AG20443 (cell line): ENCODE measurements around the gene SMIM44.

Source experiments
- DNase-seq: peaks from one replicate; pipeline ENCODE4 v3.0.0; 2012; ENCODE audit warnings: low spot score, mixed read lengths

Gene SMIM44

DNA sequence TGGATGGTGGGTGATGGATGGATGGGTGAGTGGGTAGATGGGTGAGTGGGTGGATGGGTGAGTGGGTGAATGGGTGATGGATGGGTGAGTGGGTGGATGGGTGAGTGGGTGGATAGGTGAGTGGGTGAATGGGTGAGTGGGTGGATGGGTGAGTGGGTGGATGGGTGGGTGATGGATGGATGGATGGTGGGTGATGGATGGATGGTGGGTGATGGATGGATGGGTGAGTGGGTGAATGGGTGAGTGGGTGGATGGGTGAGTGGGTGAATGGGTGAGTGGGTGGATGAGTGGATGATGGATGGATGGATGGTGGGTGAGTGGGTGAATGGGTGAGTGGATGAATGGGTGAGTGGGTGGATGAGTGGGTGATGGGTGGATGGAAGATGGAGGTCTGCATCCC, 5.7 kb downstream of the SMIM44 start:
- DNase-seq: no peak

DNA sequence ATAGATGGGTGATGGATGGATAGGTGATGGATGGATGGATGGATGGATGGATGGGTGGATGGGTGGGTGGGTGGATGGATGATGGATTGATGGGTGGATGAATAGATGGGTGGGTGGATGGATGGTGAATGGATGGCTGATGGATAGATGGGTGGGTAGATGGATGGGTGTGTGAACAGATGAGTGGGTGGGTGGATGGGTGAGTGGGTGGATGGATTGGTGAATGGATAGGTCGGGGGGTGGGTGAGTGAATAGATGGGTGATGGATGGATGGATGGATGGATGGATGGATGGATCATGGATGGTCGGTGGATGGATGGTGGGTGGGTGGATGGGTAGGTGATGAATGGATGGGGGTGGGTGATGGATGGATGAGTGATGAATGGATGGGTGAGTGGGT, 6.4 kb downstream of the SMIM44 start:
- no peak for DNase-seq

DNA sequence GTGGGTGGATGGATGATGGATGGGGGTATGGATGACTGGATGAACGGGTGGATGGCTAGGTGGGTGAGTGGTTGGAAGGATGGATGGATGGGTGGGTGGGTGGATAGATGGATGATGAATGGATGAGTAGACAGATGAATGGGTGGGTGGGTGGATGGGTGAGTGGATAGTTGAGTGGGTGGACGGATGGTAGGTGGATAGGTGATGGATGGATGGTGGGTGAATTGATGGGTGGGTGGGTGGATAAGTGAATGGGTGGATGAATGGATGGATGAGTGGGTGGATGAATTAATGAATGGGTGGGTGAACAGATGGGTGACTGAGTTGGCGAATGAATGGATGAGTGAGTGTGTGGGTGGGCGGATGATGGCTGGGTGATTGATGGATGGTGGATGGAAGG, 7.8 kb downstream of the SMIM44 start:
- no peak for DNase-seq

DNA sequence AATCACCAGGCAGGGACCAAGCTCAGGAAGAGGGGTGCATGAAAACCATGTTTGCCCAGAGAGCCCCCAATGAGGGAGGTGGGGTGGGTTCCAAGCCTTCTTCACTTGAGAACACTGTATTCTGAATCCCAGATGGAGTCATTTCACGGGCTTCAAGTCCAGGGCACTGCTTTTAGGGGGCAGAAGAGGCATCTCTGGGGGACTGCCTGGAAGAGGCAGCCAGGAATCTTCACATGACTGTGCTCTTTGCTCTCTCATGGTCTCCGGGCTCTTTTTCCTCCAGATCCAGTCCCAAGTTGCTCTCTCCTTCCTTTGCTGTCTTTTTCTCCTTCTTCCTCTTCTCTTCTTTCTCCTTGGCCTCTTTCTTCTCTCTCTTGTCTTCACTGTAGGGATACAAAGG, 8.6 kb downstream of the SMIM44 start:
- no peak for DNase-seq

DNA sequence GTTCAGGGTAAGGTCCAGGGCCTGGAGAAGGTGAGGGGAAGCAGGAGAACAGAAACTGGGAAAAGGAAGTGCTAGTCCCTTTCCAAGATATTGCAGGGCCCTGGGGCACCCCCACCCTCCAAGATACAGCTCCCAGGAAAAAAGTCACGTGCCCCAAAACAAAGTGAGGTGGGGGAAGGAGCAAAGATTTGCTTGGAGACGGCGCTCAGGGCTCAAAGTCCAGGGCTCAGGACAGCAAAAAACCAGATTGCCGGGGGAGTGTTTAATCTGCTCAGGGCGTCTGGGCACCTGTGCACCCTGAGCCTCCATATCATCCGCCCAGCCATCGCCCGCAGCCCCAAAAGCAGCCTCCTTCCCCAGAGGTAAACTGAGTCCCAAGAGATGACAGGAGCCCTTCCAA, 9.2 kb downstream of the SMIM44 start:
- no peak for DNase-seq

DNA sequence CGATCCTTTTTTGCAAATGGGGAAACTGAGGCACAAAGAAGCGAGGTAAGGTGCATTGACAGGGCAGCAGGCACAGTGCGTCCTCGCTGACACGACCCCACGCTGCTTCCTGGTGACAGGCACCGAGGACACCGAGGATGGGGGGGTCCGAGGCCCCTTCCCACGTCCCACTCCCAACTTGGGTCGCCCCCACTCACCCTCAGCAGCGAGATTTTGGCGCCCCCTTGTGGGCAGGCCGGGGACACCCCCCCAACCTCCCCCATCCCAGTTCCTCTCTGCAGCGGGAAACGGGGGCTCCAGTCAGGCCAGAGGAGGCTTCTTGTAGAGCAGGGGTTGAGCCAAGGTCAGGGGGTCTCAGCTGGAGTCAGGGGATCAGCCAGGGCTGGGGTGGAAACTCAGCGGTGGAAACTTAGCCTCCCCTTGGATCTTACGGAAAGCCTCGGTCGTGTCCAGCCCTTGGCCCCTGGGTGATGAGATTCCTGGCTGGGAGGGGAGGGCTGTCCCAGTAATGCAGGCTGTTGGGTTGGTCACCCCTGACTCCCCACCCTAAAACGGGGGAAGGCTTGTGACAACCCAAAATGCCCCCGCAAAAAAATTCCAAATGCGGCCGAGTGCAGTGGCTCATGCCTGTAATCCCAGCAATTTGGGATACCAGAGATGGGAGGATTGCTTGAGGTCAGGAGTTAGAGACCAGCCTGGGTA, 11.1 kb downstream of the SMIM44 start:
- peak; percentile 73 for DNase-seq

DNA sequence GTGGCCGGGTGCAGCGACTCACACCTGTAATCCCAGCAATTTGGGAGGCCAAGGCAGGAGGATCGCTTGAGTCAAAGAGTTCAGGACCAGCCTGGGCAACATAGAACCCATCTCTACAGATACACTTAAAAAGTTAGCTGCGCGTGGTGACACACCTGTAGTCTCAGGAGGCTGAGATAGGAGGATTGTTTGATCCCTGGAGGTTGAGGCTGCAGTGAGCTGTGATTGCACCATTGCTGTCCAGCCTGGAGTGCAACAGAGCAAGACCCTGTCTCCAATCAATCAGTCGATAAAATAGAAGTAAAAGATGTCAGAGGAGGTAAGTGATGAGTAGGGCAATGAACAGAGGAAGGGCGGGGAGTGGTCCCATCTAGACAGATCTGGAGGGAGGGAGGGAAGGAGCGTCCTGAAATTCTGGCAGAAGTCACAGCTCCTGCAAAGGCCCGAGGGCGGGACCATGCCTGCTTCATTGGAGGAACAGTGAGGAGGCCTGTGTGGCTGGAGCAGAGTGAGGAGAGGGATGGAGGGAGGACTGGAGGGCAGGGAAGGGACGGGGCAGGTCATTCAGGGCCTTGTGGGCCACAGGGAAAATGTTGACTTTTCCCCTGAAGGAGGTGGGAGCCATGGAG, 12.6 kb downstream of the SMIM44 start:
- DNase-seq: no peak

DNA sequence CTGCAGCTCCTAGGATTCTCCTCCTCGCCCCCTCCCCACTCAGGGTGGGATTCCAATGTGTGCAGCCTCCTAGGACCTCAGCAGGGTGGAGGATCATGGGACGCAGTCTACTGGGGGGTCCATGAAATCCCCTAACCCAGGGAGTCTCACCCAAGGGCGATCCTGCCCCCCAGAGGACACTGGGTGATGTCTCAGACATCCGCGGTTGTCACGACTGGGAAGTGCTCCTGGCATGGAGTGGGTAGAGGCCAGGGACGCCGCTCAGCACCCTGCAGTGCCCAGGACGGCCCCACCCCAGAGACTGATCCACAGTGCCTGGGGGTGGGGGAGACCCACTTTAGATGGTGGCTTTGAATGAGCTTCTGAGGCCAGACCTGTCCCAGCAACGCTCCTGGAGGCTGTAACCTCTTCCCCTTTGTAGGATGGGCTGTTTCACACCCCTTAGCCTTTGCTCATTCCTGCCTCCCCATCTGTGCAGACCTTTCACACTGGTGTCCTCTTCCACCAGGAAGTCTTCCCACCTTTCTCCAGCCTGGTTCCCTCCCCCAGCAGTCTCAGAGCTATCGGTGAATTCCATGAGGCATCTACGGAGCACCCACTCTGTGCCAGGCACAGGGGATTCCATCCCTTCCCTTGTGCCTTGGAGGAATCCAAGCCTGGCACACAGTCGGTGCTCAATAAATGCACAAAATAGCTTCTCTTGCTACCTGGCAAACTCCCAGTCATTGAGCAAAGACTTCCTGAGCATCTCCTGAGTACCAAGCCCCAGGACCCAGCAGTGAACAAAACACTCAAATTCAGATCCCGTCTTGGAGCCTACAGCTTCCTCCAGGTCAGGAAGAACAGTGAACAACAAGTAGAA, 13.4 kb downstream of the SMIM44 start:
- DNase-seq: no peak

DNA sequence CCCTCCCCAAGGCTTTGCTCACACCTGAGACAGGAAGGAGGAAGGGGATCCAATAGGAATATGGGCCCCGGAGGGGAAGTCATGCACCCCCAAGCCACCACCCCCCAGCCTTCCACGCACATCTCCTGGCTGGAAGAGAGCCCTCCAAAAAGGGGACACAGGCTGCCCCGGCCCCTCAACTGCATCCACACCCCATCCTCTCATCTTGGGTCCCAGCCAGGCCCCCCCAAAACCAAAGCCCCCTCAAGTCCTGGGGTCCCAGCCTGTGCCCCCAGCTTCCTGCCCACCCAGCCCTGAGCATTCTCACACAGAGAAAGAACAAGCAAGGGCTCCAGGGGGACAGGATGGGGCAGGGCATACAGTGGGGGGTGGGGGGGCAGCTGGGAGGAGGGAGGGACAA, 15.0 kb downstream of the SMIM44 start:
- DNase-seq: no peak

DNA sequence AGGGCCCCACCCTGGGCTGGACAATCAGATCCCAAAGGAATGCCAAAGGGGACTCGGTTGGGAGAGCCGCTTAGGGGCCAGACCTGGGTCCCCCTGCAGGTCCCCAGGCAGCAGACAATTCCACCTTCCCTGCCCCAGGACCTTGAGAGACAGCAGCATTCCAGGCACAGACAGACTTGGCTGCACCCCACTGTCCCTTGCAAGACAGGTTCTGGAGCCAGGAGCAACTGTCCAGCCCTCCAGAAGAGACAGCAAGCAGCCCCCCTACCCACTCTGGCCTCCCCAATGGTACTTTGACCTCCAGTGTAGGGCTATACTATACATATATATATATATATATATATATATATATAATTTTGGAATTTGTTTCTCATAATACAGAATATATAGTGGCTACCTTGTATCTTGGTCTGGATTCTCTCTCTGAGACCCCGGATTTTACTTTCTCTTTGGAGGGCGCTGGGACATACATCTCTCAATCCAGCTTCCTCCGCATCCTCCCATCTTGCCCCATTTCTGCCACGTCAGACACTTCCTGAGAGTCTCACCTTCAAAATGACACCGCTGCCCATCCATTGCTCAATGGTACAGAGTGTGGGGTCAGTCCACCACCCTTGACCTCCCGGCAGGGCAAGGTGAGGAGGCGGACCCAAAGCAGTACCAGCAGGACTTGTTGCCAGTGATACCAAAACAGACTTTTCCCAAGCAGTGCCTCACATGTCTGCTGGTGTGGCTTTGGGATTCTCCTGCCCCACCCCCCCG, 15.6 kb downstream of the SMIM44 start:
- no peak for DNase-seq

DNA sequence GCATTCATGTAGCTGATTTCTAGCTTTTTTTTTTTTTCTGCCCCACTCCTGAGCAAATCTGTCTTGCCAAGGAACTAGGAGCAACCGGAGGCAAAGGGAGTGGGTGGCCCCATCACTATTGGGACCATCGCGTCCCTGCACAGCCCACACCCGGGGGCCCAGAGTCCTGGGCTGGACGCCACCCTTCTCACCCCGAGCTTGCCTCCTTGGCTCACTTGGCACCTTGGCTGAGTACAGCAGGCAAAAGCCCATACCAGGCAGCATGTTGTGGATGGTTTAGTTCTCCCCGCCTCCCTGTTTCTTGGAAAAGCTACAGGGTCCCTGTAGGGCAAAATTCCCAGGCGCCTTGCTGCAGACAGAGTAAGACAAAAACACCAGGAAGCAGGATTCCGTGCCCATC, 16.6 kb downstream of the SMIM44 start:
- DNase-seq: no peak

DNA sequence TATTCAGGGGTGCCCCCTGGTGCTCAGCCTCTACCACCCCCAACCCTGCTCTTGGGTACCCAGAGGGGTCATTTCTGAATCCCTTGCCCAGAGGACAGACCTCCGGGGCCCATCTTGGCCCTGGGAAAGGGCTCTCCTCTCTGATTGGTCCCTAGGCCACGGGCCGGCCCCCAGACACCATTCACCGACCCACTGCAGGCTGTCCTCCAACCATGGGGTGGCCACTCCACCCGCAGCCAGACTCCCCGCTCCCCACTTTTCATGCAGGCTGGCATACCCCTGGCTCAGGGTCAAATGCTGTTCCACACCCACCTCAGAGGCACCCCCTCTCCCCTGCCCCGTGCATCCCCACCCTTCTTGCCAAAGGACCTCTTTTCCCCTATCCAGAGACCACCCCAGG, 17.7 kb downstream of the SMIM44 start:
- DNase-seq: no peak

DNA sequence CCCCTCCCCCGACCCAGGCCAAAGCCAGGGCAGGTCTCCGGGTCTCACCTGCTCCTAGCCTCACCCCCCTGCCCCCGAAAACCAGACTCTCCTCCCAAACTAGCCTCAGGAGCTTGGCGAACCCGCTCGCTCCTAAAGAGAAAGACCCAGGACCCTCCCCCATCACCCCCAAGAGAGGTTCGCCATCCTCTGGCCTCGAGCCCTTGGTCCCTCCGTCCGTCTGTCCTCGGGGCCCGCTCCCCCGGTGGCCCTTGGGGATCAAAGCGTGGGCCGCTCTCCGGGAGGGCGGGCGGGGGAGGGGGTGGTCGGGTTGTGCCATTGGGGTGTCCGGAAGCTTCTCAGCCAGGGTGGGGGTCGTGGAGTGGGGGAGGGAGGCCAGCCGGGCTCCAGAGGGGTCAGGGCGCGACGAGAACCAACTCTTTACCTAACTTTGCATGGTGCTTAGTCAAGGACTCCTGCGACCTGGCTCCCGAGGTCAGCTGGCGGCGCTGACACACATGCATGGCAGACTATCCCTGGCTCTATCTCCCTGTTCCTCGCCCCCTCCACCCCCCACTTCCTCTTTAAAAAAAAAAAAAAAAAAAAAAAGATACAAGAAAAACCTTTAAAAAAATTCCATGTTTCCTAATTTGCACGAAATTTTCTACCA, 18.5 kb downstream of the SMIM44 start:
- DNase-seq: no peak

DNA sequence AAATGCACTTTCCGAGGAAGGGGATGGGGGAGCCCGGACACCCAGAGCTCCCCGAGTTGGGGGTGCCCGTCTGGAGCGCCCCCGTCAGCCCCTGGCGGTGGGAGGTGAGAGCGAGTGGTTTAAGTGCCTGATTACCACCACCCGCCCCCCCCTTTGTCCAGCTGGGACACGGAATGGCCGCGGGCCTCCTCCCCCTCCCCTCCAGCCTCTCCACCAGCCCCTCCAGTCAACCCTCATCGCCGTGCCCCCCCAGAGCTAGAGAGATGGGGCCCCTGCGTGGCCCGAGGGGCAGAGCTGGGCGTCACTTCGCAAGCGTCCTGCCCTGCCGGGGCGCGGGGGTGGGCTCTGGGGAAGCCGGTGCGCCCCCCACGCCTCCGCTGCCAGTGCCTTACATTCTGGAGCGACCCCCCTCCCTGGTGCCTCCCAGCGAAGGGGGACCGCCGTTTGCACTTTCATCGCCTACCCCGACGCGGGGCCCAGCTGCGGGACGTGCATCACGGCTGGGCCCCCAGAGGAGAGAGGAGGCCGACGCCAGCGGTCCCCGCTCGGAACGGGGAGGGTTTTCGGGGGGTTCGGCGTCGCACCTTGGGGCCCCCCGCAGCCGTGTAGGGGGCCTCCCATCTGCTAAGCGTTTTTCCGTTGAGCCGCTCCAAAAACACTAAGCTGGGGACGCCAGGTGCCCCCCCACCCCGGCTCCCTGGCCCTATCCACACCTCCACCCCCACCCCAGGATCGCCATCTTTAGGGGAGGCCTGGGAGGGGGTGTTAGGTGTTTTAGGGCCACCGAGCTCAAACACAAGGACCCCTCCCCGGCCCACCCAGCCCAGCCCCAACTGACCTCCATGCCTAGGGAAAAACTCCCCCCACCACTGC, 19.3 kb downstream of the SMIM44 start:
- no peak for DNase-seq

DNA sequence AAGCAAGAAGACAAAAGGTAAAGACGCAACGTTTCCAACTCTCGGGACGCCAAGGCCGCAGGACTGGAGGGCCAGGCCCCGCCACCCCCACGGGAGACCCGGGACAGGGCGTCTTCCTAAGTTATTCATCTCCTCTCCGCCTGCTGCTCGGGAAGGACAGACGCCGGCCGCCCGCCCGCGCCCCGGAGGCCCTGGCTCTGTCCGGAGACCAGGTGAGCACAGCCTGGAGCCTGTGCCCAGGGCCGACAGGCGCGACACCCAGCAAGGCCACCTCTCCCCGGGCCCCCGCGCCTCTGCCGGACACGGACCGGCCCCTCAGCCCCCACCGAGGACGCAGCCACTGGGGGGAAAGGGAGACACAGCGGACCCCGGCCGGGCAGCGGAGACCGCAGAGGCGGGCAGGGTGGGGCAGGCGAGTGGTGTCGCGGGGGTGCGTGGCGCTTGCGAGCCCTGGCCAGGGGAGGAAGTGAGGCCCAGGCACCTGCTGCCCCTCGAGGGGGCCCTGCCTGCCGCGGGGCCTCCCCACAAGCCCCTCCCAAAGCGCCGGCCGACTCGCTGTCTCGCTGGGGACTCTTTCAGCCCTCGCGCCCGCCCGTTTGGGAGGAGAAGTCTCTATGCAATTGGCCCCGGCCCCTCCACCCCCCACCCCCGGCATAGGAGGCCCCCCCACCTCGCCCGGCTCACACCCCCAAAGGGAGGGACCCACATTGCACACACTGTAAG, 20.1 kb downstream of the SMIM44 start:
- DNase-seq: no peak

DNA sequence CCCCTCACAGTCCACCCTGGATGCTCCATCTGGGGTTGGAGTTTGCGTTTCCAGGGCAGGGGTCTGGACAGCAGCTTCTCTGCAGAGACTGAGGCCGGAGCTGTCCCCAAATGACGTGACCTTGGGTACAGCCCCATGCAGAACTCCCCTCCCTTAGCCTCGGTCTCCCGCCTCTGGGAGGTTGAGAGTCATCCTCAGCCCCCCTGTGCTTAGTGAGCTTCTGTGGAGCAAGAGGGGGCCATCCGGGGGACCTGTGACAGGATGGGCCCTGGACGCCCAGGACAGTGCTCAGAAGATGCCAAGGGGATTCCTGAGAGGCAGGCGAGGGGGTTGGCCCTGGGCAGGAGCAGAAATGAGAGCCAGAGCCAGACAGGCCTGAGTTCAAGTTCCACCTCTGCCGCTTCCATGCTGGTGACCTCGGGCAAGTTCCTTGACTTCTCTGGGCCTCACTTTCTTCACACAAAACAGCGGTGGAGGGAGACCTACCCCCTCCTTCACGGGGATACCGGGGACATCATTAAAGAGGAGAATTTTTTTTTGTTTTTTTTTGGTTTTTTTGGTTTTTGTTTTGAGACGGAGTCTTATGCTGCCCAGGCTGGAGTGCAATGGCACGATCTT, 23.2 kb downstream of the SMIM44 start:
- no peak for DNase-seq

DNA sequence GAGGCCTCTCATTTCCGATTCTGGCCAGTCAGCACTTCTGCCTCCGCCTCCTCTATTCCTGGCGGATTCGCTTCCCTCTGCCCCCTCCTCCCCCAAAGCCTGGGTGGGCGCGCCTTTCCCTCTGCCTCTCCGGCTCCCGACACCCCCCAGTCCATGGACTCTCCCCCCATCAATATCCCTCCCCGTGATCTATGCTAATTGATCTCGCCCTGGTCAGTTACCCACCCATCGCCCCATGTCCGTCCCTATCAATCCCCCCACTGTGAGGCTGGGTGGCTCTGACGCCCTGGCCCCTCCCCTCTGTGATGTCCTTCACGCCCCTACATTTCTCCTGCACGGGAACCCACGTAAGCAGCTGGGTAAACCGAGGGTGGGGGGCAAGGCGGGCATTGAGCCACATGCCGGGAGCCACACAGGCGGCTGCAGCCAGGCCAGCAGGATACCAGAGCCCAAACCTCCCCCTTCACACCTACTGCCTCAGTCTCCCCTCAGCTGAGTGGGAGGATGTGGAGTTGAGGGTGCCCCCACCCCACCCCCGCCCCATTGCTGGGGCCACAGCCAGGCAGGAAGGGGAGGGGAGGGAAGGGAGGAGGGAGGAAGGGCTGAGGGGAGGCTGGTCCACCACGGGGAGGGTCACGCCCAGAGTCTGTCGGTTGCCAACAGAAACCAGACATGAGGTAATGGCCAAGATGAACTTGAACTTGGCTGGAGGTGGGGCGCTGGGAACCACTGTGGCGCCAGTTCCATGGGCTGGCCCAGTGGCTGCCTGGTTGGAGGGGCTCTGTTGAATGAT, 24.0 kb downstream of the SMIM44 start:
- DNase-seq: peak; percentile 97

DNA sequence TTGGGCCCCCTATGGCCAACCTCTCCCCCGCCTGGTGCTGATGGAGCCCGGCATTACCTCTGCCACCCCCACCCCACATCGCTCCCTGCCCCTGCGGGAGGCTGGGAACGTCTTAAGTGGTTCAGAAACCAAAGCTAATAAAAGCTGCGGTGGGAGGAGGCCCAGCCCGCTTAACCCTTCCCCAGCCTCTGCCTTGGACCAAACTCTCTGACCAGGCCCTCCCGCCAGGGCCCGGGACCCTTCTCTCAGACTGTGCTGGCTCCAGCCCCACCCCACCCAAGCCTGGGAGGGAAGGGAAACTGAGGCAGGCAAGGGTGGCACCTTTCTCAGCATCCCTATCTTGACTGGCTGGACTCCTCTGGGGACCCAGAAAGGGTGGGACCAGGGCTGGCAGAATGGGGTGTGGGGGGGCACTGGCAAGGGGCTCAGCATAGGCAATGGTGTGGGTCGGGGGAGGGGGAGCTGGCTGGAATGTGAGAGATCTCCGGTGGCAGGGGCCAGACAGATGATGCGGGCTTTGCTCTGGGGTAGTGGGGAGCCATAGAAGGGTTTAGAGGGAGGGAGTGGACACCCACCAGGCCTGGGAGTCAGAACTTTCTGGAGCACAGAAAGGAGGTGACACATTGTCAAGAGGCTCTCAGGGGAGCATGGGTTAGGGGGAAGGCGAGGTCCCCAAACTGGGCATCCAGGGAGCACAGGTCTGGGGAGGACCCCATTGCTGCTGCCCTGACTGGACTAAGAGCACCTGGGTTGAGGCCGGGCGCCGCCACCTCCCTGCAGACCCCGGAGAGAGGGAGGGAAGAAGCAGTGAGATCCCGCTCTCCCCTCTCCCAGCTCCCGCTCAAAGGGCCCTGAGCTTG, 24.8 kb downstream of the SMIM44 start:
- no peak for DNase-seq
